HG03139 (cell line): ENCODE data around the gene TMEM138.
A peak's percentile ranks its signal among the peaks of the same experiment; 100 is the strongest.

Experiments
- ATAC-seq: cut with Tn5 transposase; IDR thresholded peaks from one replicate; pipeline ENCODE4 v1.9.1; 2021; ENCODE audit not compliant: unreplicated experiment

The TMEM138 gene

DNA sequence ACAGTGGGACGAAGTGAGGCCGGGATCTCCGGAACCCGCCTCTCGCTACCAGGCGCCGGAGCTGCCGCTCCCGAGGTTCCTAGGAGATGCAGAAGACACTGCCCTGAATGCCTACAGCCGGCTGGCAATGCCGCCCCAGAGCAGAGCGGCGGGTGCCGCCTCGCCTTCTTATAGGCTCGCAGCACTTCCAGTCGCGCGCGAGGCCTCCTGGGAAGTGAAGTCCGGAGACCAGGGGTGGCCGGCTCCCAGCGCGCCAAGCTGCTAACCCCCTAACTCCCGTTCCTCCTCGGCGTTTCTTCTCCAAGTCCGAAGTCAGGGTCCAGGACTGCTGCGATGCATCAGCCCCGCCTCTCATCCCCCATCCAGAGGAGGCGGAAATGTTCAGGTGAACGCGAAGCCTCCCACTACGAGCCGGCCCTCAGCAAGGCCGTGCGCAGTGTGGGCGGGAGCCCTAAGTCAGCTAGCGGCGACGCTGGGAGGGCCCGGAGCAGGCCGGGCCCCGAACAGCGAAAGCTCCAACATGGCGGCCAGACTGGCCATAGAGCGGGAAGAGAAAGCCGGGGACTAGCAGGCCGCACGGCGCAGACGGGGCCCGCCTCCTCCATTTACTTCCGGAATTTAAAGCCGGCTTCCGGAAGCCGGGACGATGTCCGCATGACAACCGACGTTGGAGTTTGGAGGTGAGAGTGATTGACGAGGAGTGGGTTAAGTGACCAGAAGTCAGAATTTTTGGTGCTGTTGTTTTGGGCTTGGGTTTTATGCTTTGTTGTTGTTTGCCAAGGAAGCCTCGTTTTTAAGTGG, at the start of gene TMEM138, which contains the start of gene CYB561A3:
Gene TMEM138, plus strand, starts transcription at position 634 of the 801 bp plus-strand sequence. CDS start 2,017 bp downstream, outside the sequence.
Gene CYB561A3, minus strand, starts transcription at position 142 of the 801 bp plus-strand sequence. CDS start 5,169 bp downstream, outside the sequence.
- peak; percentile 76 for ATAC-seq

GRCh38 chr11:61315260-61315659, 46.9 kb upstream of the TMEM138 start:
- ATAC-seq: no peak

DNA sequence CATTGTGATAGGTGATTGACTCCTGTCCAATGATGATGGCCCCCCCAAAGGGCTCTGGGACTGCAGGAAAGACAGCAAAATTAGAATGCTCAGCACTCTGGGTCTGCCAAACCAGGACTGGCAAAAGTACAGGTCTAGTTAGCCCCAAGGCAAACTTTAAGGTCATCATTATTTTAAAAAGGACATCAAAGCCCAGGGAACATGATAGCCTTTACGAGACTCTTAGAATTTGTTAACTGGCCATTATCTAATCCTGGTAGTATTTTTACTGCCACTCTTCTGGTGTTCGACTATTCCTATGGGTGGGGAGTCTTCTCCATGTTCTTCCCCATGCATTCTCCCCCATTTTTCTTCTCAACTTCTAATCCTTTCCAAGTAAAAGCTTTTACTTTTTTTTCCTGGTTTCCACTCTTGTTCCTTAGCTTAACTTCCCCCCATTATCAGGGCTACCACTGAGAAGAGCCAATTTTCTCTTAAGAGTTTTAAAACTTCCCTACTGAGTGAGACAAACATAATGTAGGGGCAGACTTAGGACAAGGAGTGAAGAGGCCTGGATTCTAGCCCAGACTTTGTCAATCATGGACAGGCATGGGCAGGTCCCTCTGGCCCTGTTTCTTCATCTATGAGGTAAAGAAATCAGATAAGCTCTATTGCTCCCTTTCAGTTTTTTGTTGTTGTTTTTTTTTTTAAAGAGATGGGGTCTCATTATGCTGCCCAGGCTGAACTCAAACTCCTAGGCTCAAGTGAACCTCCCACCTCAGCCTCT, 36.3 kb upstream of the TMEM138 start:
- no peak for ATAC-seq

- no peak for ATAC-seq
These were observed 34.5 kb upstream of the TMEM138 start for GRCh38 chr11:61327669-61328071.

GRCh38 chr11:61328351-61328750, 33.8 kb upstream of the TMEM138 start:
- no peak for ATAC-seq

DNA sequence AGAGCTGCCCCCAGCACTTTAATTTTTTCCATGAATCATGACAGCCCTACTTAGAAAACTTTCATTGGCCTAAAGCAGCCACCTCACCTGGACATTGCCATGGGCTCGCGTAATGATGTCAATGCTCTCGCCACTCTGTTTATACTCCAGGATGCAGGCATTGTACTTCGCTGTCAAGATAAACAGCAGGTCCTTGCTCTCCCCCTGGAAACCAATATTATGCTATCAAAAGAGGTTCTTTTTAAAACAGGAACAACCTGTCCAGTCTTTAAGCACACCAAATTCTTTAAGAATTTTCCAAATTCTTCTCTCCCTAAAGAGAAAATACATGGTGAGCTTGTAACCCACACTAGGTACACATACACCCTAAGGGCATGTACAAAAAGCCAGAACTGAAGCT, 32.3 kb upstream of the TMEM138 start:
- ATAC-seq: no peak

DNA sequence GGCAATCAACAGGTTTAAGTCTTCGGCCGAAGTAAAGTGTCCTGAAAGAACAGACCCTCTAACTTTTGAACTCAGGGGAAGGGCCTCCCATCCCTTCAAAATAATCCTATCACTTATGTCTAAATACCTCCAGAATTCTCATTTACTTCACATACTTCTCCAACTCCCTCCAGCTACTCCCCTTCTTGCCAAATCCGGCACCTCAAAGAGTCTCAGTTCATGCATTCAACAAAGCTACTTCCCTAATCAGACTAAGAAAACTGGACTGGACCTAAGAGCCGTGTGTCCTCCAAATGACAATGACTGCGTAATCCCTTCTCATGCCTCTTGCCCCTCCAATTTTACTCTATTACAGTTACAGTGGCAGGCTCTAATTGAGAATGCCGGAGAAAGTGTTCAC, 30.5 kb upstream of the TMEM138 start:
- ATAC-seq: no peak

DNA sequence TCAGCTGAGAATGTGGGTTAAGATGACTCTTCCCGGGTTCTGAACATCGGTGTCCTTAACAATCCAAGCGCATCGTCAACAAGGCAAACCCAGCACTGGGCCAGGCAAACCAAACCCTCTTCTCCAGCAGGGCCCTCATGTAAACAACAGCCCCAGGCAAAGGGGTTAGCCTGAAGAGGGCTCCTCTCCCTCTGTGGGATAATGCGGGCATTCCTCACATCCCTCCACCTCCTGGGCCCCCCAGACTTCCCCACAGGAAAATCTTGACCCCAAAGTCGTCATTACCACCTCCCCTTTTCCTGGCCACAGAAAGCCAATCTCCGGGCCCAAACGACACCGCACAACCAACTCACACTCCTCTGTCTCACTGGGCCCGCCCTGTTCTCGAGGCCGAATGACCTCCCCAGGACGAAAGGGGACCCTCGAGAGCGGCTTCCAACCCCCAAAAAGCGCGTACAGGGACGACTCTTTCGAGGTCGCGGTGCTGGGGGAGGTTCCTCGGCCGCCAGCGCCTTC, 29.8 kb upstream of the TMEM138 start:
- ATAC-seq: no peak

DNA sequence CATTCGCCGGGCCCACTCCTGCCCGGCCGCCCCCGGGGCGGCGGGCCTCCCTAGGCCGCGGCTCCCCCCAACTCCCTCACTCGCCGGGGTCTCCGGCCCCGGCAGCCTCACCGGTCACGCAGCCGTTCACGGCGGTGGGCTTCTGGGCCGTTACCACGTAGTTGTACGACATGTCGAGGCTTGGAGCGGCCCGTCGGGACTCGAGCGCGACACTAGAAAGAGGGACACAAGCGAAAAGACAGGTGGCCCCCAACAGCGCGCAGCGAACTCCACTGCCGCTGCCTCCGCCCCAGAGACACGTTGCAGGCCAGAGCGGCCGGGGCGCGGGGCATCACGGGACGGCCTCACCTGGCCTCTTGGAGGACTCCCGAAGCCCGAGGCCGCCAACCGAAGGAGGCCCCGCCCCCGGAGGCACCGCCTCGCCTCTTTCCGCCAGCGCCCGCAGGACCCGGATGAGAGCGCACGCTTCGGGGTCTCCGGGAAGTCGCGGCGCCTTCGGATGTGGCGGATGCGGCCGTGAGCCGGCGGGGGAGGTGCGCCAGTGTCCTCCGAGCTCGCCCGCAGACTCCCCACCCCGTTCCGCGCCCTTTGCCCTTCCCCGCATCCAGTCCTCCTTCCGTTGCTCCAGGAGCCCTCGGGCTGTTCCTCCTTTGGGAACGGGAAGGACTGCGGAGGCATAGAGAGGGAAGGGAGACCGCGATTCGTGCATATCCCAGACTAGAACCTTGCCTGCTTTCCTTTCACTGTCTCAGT, 29.2 kb upstream of the TMEM138 start, which contains the start of the genes DDB1 and TKFC:
Gene DDB1, minus strand, starts transcription at position 309 of the 753 bp plus-strand sequence. Its CDS starts 137 bp downstream, at position 172.
Gene TKFC, plus strand, starts transcription at position 432 of the 753 bp plus-strand sequence. CDS start 1,501 bp downstream, outside the sequence.
- ATAC-seq: peak; percentile 82

GRCh38 chr11:61333550-61334433, 28.4 kb upstream of the TMEM138 start:
- ATAC-seq: no peak

DNA sequence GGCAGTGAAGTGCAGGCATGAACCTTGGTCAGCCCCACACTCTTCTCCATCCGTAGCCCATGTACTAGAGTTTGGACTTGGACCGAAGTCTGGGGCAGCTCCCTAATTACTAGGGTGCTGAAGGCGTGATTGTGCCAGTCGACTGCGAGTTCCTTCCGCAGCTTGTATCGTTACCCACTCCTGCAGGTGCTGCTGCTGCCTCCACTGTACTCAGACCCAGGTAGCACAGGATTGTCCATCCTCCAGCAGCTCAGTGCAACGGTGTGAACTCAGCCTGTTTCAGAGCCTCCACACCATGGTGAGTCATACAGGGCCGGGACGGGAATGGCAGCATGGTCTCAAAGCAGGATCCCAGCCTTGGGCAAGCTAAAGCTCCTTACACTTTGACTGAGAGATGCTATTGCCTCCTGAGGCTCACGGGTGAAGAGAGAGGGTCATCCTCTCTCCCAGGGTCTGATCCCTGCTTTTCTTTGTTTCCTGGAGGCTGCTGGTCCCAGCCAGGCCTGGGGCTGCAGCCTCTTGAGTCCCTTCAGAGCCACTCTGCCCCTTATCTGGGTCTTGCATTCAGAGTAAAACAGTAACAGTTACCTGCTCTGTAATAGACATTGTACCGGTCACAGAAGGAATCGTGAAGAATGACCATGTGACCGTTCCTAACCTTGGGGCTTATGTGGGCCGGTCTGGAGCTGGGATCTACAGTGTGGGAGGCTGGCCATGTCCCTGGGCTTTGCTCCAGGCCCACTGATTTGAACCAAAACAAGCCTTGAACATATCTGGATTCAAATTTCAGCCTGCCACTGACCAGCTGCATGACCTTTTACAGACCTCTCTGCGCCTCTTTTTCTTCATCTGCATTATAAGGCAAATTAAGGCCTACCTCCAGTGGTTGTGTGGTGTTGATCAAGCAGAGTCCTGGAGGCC, 27.5 kb upstream of the TMEM138 start:
- no peak for ATAC-seq

DNA sequence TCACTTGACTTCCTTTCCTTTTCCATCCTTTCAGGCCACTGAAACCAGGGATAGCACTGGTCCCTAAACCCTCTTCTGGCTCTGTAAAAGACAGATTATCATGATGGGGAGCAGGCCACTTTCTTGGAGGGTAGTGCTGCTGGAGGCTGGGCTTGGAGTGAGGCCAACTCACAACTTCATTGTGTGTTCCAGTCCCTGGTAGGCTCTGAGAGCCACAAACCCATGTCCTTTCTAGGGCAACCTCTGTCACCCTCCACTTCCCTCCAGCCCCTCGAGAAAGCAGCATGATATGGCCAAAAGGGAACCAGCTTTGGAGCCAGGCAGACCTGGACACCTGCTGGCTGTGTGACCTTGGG, 26.8 kb upstream of the TMEM138 start:
- ATAC-seq: no peak

GRCh38 chr11:61336171-61336935, 25.8 kb upstream of the TMEM138 start:
- peak; percentile 47 for ATAC-seq

- no peak for ATAC-seq
These were observed 24.3 kb upstream of the TMEM138 start for GRCh38 chr11:61337706-61338470.

GRCh38 chr11:61338783-61339489, 23.2 kb upstream of the TMEM138 start:
- no peak for ATAC-seq

- no peak for ATAC-seq
These were observed 22.7 kb upstream of the TMEM138 start for GRCh38 chr11:61339490-61339878.

GRCh38 chr11:61340979-61341378, 21.2 kb upstream of the TMEM138 start:
- ATAC-seq: no peak
